ENCODE measurements around the gene AZIN2. TPM values are rescaled to one million over a fixed set of nuclear protein-coding genes. Genes with fewer than 3 reads are reported as not detected.
A peak's percentile ranks its signal among the peaks of the same experiment; 100 is the strongest.
"Not testable (repeated sequence)": the region's sequence is repeated elsewhere in the genome, so short reads cannot be mapped to it uniquely, and the experiment has no call there.

AZIN2 gene
- total RNA-seq, 1 donor from 2014 or later: 10.4 TPM

DNA sequence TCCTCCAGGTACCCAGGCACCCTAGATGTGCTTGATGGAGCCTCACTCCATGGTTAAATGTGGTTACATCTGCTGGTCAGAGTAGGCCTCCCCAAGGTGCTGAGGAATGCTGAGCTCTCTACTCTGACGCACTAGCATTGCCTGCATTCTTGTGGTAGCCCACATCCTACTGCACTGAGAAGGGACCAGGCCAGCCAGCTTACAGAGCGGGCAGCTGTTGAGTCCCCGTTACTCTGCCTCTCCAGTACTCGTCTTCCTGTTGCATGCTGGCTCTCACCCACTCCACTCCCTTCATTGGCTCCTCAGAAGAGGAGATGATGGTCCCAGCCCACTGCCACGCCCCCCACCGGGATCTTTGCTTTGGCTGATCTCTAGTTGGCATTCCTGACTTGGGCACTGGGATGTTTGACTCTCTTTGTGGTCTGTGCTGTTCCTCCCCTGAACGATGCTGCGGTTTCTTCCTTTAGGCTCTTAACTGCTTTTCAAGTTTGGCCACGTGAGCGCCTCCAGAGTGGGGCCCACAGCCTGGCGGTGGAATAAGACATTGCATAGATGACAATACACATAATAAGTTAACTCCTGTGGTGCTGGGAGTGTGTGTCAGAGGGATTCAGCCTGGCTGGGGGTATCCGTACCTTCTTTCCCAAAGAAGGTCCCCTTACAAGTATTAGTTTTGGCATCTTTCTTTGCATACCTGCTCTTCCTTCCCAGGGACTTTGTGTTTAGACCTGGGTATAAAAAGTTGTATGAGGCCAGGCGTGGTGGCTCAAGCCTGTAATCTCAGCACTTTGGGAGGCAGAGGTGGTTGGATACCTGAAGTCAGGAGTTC is 18.6 kb downstream of the AZIN2 start:
- Mint-ChIP-seq H3K4me1 (ENCODE audit: unreplicated experiment) (peaks cover 48% of the 10 kb centered on the region), H3K36me3 (ENCODE audit: unreplicated experiment) (peaks cover 8% of the 10 kb centered on the region), H3K9me3 (ENCODE audit: unreplicated experiment) (no peaks in the 10 kb centered on the region), H3K4me3 (ENCODE audit: unreplicated experiment) (peak overlapping the region; percentile 42), H3K27me3 (ENCODE audit: unreplicated experiment) (no peaks in the 10 kb centered on the region), H3K27ac (ENCODE audit: unreplicated experiment) (peak overlapping the region; percentile 99)
- TF ChIP-seq, protein P1, sequence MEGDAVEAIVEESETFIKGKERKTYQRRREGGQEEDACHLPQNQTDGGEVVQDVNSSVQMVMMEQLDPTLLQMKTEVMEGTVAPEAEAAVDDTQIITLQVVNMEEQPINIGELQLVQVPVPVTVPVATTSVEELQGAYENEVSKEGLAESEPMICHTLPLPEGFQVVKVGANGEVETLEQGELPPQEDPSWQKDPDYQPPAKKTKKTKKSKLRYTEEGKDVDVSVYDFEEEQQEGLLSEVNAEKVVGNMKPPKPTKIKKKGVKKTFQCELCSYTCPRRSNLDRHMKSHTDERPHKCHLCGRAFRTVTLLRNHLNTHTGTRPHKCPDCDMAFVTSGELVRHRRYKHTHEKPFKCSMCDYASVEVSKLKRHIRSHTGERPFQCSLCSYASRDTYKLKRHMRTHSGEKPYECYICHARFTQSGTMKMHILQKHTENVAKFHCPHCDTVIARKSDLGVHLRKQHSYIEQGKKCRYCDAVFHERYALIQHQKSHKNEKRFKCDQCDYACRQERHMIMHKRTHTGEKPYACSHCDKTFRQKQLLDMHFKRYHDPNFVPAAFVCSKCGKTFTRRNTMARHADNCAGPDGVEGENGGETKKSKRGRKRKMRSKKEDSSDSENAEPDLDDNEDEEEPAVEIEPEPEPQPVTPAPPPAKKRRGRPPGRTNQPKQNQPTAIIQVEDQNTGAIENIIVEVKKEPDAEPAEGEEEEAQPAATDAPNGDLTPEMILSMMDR (IDR thresholded peaks at IDR 0.05): peak; percentile 66
- DNase-seq (ENCODE audit: extremely low spot score, unreplicated experiment): peak; percentile 98

DNA sequence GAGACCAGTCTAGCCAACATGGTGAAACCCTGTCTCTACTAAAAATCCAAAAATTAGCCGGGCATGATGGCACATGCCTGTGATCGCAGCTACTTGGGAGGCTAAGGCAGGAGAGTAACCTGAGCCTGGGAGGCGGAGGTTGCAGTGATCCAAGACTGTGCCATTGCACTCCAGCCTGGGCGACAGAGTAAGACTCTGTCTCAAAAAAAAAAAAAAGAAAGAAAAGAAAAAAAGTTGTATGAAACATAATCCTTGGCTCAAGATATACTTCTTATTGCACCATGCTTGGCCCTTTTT is 19.1 kb downstream of the AZIN2 start:
- H3K4me1 Mint-ChIP-seq (ENCODE audit: unreplicated experiment): peaks cover 46% of the 10 kb centered on the region
- H3K9me3 Mint-ChIP-seq (ENCODE audit: unreplicated experiment); H3K27me3 Mint-ChIP-seq (ENCODE audit: unreplicated experiment); H3K36me3 Mint-ChIP-seq (ENCODE audit: unreplicated experiment); H3K4me3 Mint-ChIP-seq (ENCODE audit: unreplicated experiment); DNase-seq (ENCODE audit: extremely low spot score, unreplicated experiment): not testable (repeated sequence)
- H3K27ac Mint-ChIP-seq (ENCODE audit: unreplicated experiment): peak overlapping the region; percentile 99

DNA sequence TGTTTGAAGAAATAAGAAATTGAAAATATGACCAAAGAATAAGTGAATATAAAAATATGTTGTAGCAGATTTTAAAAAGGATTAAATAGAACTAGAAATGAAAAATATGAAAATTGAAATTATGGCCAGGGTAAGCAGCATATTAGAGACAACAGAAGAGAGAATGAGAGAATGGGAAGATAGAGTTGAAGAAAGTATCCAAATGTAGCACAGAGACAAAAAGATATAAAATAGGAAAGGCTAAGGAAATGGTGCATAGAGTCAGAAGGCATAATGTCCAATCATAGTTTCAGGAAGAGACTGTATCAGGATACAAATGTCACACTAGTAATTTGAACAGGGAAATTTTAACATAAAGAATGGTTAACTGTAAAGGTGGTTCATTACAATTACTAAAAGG is 29.5 kb downstream of the AZIN2 start:
- DNase-seq (ENCODE audit: extremely low spot score, unreplicated experiment): no peak
- TF ChIP-seq, protein P1 (IDR thresholded peaks at IDR 0.05): no peak
- no peak overlapping the region for H3K4me3 Mint-ChIP-seq (ENCODE audit: unreplicated experiment)
- peaks cover 10% of the 10 kb centered on the region for H3K9me3 Mint-ChIP-seq (ENCODE audit: unreplicated experiment)
- peaks cover 19% of the 10 kb centered on the region for H3K36me3 Mint-ChIP-seq (ENCODE audit: unreplicated experiment)
- H3K27ac Mint-ChIP-seq (ENCODE audit: unreplicated experiment): no peak overlapping the region
- H3K4me1 Mint-ChIP-seq (ENCODE audit: unreplicated experiment): no peaks in the 10 kb centered on the region
- H3K27me3 Mint-ChIP-seq (ENCODE audit: unreplicated experiment): no peaks in the 10 kb centered on the region

DNA sequence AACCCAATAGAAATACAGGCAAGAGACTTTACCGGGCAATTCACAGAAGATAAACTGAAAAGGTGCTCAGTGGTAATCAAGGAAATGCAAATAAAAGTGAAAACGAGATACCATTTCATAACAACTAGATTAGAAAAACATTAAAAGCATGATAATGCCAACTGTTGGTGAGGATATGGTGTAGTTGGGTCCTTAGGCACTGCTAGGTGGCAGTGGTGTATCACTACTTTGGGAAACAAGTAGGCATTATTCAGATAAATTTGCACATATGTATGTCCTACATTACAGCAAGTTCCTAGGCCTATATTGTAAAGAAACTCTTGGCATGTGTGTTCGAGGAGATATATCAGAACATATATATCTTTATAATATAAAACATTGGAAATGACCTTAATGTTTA is 31.0 kb downstream of the AZIN2 start:
- no peaks in the 10 kb centered on the region for H3K4me1 Mint-ChIP-seq (ENCODE audit: unreplicated experiment)
- TF ChIP-seq, protein P1 (IDR thresholded peaks at IDR 0.05): peak; percentile 71
- peaks cover 14% of the 10 kb centered on the region for H3K36me3 Mint-ChIP-seq (ENCODE audit: unreplicated experiment)
- no peak overlapping the region for H3K27ac Mint-ChIP-seq (ENCODE audit: unreplicated experiment)
- no peak overlapping the region for H3K4me3 Mint-ChIP-seq (ENCODE audit: unreplicated experiment)
- DNase-seq (ENCODE audit: extremely low spot score, unreplicated experiment): no peak
- H3K9me3 Mint-ChIP-seq (ENCODE audit: unreplicated experiment): peaks cover 10% of the 10 kb centered on the region
- H3K27me3 Mint-ChIP-seq (ENCODE audit: unreplicated experiment): no peaks in the 10 kb centered on the region

GRCh38 chr1:33117440-33118085 is 36.6 kb downstream of the AZIN2 start:
- H3K27me3 Mint-ChIP-seq (ENCODE audit: unreplicated experiment): no peaks in the 10 kb centered on the region
- no peak overlapping the region for H3K4me3 Mint-ChIP-seq (ENCODE audit: unreplicated experiment)
- TF ChIP-seq, protein P1 (IDR thresholded peaks at IDR 0.05): no peak
- peak; percentile 65 for DNase-seq (ENCODE audit: extremely low spot score, unreplicated experiment)
- H3K27ac Mint-ChIP-seq (ENCODE audit: unreplicated experiment): no peak overlapping the region
- no peaks in the 10 kb centered on the region for H3K4me1 Mint-ChIP-seq (ENCODE audit: unreplicated experiment)
- H3K36me3 Mint-ChIP-seq (ENCODE audit: unreplicated experiment): no peaks in the 10 kb centered on the region
- H3K9me3 Mint-ChIP-seq (ENCODE audit: unreplicated experiment): no peaks in the 10 kb centered on the region
